WTC11 (cell line): ENCODE data around the gene ABR.

Experiments
- CTCF ChIP-seq: fragments of 200-600 bp; IDR thresholded peaks from 2 replicates; pipeline ENCODE4 v1.8.0; 2022; ENCODE audit warnings: antibody characterized with exemption
- FOXP1 ChIP-seq: sonication (generic); formaldehyde crosslinking; IDR thresholded peaks from 2 replicates; pipeline ENCODE4 v1.8.0; 2022; ENCODE audit warnings: missing genetic modification reagents, mild to moderate bottlenecking, moderate library complexity, borderline replicate concordance
- NR3C1 ChIP-seq: sonication (generic); formaldehyde crosslinking; conservative IDR thresholded peaks from 2 replicates; pipeline ENCODE4 v1.8.1; 2023; ENCODE audit warnings: low read depth, mild to moderate bottlenecking, missing genetic modification reagents

- no peak for TF ChIP-seq CTCF
- TF ChIP-seq FOXP1 (CRISPR knock-in tag) = no peak
- no peak for TF ChIP-seq NR3C1 (CRISPR knock-in tag)
These were observed 123.0 kb downstream of the ABR start for GRCh38 chr17:1056761-1057160.
